ENCODE data around the gene MTM1. TPM values are rescaled to one million over a fixed set of nuclear protein-coding genes. Genes with fewer than 3 reads are reported as not detected.

The MTM1 gene
- total RNA-seq, 3 donors from 2014 or later = 42.2 to 77.3 (median 56.9) TPM

DNA sequence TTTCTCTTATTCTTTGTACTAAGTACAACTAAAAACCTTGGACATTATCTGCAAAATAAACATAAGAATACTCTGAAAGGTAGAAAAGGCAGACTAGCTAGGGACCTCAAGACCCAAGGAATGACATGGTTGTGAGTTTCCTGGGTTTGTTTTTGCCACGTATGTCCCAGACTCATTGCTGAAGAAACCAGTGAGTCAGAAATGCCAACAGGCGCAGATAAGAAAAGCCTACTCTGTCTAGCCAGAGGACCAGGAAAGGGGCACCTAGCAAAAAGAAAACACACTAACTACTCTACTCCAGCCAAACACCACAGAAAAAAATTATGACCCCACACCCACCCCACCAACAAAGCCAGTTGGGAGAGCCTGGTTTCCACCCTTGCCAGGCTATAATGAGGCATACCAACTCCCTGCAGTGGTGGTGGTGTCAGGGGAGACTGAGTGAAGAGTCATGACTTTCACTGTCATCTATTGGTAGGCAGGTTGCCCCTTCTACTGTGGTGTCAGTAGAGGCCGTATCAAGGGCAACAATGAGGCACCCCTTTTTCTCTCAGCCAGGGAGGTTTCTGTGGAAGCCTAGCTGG is 135.7 kb downstream of the MTM1 start:
- no peaks in the 10 kb centered on the region for H3K4me1 ChIP-seq (ENCODE audit: low read depth)
- no peaks in the 10 kb centered on the region for H3K36me3 ChIP-seq (ENCODE audit: low read depth)
- intact Hi-C loops (cut with DNase I, micrococcal nuclease) = no loop called here
- H3K4me3 ChIP-seq = no peak overlapping the region
- no peaks in the 10 kb centered on the region for H3K9me3 ChIP-seq
- no peak for ATAC-seq
- DNase-seq = no peak
- no peak for TF ChIP-seq CTCF (IDR thresholded peaks at IDR 0.05)

- Histone ChIP-seq H3K4me3 (no peak overlapping the region), H3K4me1 (ENCODE audit: low read depth) (no peaks in the 10 kb centered on the region), H3K9me3 (no peaks in the 10 kb centered on the region), H3K36me3 (ENCODE audit: low read depth) (no peaks in the 10 kb centered on the region)
- ATAC-seq (no peak), DNase-seq (no peak)
- no peak for TF ChIP-seq CTCF (IDR thresholded peaks at IDR 0.05)
- intact Hi-C loops (cut with DNase I, micrococcal nuclease) = no loop called here
Observed at GRCh38 chrX:150712619-150713018, 144.2 kb downstream of the MTM1 start.

GRCh38 chrX:150715184-150715583 is 146.8 kb downstream of the MTM1 start:
- no peaks in the 10 kb centered on the region for H3K36me3 ChIP-seq (ENCODE audit: low read depth)
- intact Hi-C loops (cut with DNase I, micrococcal nuclease) = no loop called here
- DNase-seq (no peak), ATAC-seq (no peak)
- no peaks in the 10 kb centered on the region for H3K4me1 ChIP-seq (ENCODE audit: low read depth)
- no peak overlapping the region for H3K4me3 ChIP-seq
- no peak for TF ChIP-seq CTCF (IDR thresholded peaks at IDR 0.05)
- H3K9me3 ChIP-seq = no peaks in the 10 kb centered on the region

DNA sequence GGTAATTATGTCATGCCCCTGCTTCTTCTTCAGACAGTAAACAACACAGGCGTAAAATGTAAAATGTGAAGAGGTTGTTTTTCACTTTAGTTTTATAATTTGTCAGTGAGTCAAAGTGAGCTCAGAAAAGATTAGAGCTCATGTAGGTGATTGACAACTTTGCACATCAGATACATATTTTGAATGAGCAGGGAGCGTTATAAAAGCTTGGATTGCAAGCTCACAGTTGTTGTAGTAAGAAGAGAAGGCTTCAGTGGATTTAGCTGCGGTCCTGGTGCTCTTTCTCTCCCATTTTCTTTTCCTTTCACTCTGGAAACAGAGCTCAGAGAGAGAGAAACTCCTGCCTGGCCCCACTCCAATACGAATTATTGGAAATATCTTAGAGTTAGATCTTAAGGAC is 151.2 kb downstream of the MTM1 start:
- ATAC-seq = no peak
- intact Hi-C loops (cut with DNase I, micrococcal nuclease) = no loop called here

More for the DNA sequence above, 151.2 kb downstream of the MTM1 start:
- no peak for TF ChIP-seq CTCF (IDR thresholded peaks at IDR 0.05)
- H3K36me3 ChIP-seq (ENCODE audit: low read depth) = no peaks in the 10 kb centered on the region
- H3K4me3 ChIP-seq = no peak overlapping the region
- no peak for DNase-seq
- H3K9me3 ChIP-seq = no peaks in the 10 kb centered on the region
- H3K4me1 ChIP-seq (ENCODE audit: low read depth) = no peaks in the 10 kb centered on the region

Other genes starting within 250 kb of the MTM1 start
- 1 to 10 TPM in 2 of 3 donors, under 1 TPM in 1; 0.69 to 4.5 (median 1.0) TPM for gene MAMLD1, start 205.3 kb upstream of the MTM1 start, total RNA-seq
- gene MTMR1, start 124.8 kb downstream of the MTM1 start, total RNA-seq = 10 to 100 TPM; 14.4 to 20.2 (median 17.6) TPM

Measured in mucosa of descending colon (tissue), 3 donors.